ENCODE measurements around the gene FAM221A.

The FAM221A gene

GRCh38 chr7:23679898-23680413 lies at the start of gene FAM221A:
FAM221A (plus strand) TSS chr7:23680199; CDS start chr7:23680219, 20 bp downstream.
- DNase-seq (ENCODE audit: low read depth) = peak; percentile 88
- peak; percentile 61 for TF ChIP-seq CTCF (conservative IDR thresholded peaks at IDR 0.05; ENCODE audit: low read depth, low read length)
- H3K4me3 ChIP-seq (ENCODE audit: low read depth, low read length) = peak within 1 kb of the TSS; percentile 72

- DNase-seq (ENCODE audit: low read depth) = no peak
- no peak for TF ChIP-seq CTCF (conservative IDR thresholded peaks at IDR 0.05; ENCODE audit: low read depth, low read length)
- H3K4me3 ChIP-seq (ENCODE audit: low read depth, low read length) = no peak overlapping the region
These were observed 46.6 kb upstream of the FAM221A start for GRCh38 chr7:23633417-23633816.

GRCh38 chr7:23645822-23646221 lies 34.2 kb upstream of the FAM221A start:
- DNase-seq (ENCODE audit: low read depth) = no peak
- no peak for TF ChIP-seq CTCF (conservative IDR thresholded peaks at IDR 0.05; ENCODE audit: low read depth, low read length)
- H3K4me3 ChIP-seq (ENCODE audit: low read depth, low read length) = no peak overlapping the region

- peak; percentile 9 for DNase-seq (ENCODE audit: low read depth)
- no peak for TF ChIP-seq CTCF (conservative IDR thresholded peaks at IDR 0.05; ENCODE audit: low read depth, low read length)
These were observed 26.1 kb upstream of the FAM221A start for GRCh38 chr7:23653942-23654341.

GRCh38 chr7:23654508-23654907 lies 25.5 kb upstream of the FAM221A start:
- no peak overlapping the region for H3K4me3 ChIP-seq (ENCODE audit: low read depth, low read length)
- peak; percentile 52 for TF ChIP-seq CTCF (conservative IDR thresholded peaks at IDR 0.05; ENCODE audit: low read depth, low read length)
- DNase-seq (ENCODE audit: low read depth) = peak; percentile 40

More at GRCh38 chr7:23653942-23654341, 26.1 kb upstream of the FAM221A start:
- H3K4me3 ChIP-seq (ENCODE audit: low read depth, low read length) = no peak overlapping the region

GRCh38 chr7:23655433-23655832 lies 24.6 kb upstream of the FAM221A start:
- no peak for TF ChIP-seq CTCF (conservative IDR thresholded peaks at IDR 0.05; ENCODE audit: low read depth, low read length)
- no peak overlapping the region for H3K4me3 ChIP-seq (ENCODE audit: low read depth, low read length)

GRCh38 chr7:23658831-23659427 lies 21.1 kb upstream of the FAM221A start:
- no peak for DNase-seq (ENCODE audit: low read depth)
- H3K4me3 ChIP-seq (ENCODE audit: low read depth, low read length) = no peak overlapping the region
- no peak for TF ChIP-seq CTCF (conservative IDR thresholded peaks at IDR 0.05; ENCODE audit: low read depth, low read length)

More at GRCh38 chr7:23655433-23655832, 24.6 kb upstream of the FAM221A start:
- no peak for DNase-seq (ENCODE audit: low read depth)
